Measurements from ENCODE around the gene UBE2V1. TPM values are rescaled to one million over a fixed set of nuclear protein-coding genes. Genes with fewer than 3 reads are reported as not detected.

UBE2V1 gene
- total RNA-seq, 1 donor from 2014 or later: 30.9 TPM

Other genes with a start within 250 kb of the UBE2V1 start
- gene SPATA2, start 197.6 kb downstream of the UBE2V1 start, total RNA-seq: 3.2 TPM
- gene RNF114, start 176.8 kb downstream of the UBE2V1 start, total RNA-seq: 42.6 TPM
- gene SNAI1, start 130.2 kb downstream of the UBE2V1 start, total RNA-seq: 0.75 TPM
- gene PEDS1, start 40.6 kb upstream of the UBE2V1 start, total RNA-seq: 9.1 TPM
- gene CEBPB, start 77.7 kb upstream of the UBE2V1 start, total RNA-seq: 215 TPM

Measured in left lobe of liver (tissue), 1 donor.